WTC11 (cell line): ENCODE measurements around the gene RAN. TPM values are rescaled to one million over a fixed set of nuclear protein-coding genes. Genes with fewer than 3 reads are reported as not detected.
A peak's percentile ranks its signal among the peaks of the same experiment; 100 is the strongest.

ENCODE experiments used
- ATAC-seq: fragments of 200-7000 bp; cut with Tn5 transposase; 2 replicates; pipeline ENCODE4 v1.10.0; 2021; ENCODE audit warnings: mild to moderate bottlenecking, moderate library complexity
- CTCF ChIA-PET: fragments of 300-600 bp; sonication (Branson Sonifier 250); formaldehyde crosslinking; loops from one replicate; lab custom pipeline; 2021; ENCODE audit warnings: antibody characterized with exemption; lab: Charles Lee
- POLR2A ChIA-PET: fragments of 350-600 bp; sonication (Branson Sonifier 250); formaldehyde crosslinking; loops from one replicate; lab custom pipeline; 2021; ENCODE audit warnings: antibody characterized with exemption; lab: Charles Lee
- DNase-seq: peaks from one replicate; pipeline ENCODE4 v3.0.0; 2021; ENCODE audit warnings: low spot score
- H3K27ac Mint-ChIP-seq: 2 replicates; pipeline ENCODE4 v1.8.0; 2021; ENCODE audit warnings: mixed read lengths
- H3K27me3 Mint-ChIP-seq: 2 replicates; pipeline ENCODE4 v1.8.0; 2021; ENCODE audit warnings: low read depth, mild to moderate bottlenecking, moderate library complexity, mixed read lengths
- H3K36me3 Mint-ChIP-seq: 2 replicates; pipeline ENCODE4 v1.8.0; 2021; ENCODE audit warnings: mixed read lengths
- H3K4me1 Mint-ChIP-seq: 2 replicates; pipeline ENCODE4 v1.8.0; 2022; ENCODE audit warnings: mixed read lengths
- H3K4me3 Mint-ChIP-seq: 2 replicates; pipeline ENCODE4 v1.8.0; 2021; ENCODE audit warnings: mild to moderate bottlenecking, moderate library complexity, mixed read lengths
- H3K9me3 Mint-ChIP-seq: 2 replicates; pipeline ENCODE4 v1.8.0; 2021; ENCODE audit warnings: mixed read lengths
- ARID4B ChIP-seq: sonication (generic); formaldehyde crosslinking; IDR thresholded peaks from 2 replicates; pipeline ENCODE4 v1.8.0; 2023; ENCODE audit warnings: missing genetic modification reagents, mild to moderate bottlenecking, borderline replicate concordance
- ATF3 ChIP-seq: sonication (generic); formaldehyde crosslinking; conservative IDR thresholded peaks from 2 replicates; pipeline ENCODE4 v1.8.1; 2022; ENCODE audit warnings: mild to moderate bottlenecking, missing genetic modification reagents
- E2F4 ChIP-seq: sonication (generic); formaldehyde crosslinking; IDR thresholded peaks from 2 replicates; pipeline ENCODE4 v1.8.1; 2022; ENCODE audit warnings: low read depth, mild to moderate bottlenecking, moderate library complexity, missing genetic modification reagents, borderline replicate concordance
- FOXK1 ChIP-seq: sonication (generic); formaldehyde crosslinking; IDR thresholded peaks from 2 replicates; pipeline ENCODE4 v1.8.0; 2022; ENCODE audit warnings: mild to moderate bottlenecking, moderate library complexity, missing genetic modification reagents
- GABPB1 ChIP-seq: sonication (generic); formaldehyde crosslinking; IDR thresholded peaks from 2 replicates; pipeline ENCODE4 v1.8.1; 2023; ENCODE audit warnings: mild to moderate bottlenecking, missing genetic modification reagents
- NFATC4 ChIP-seq: fragments of 250-450 bp; sonication (Bioruptor Pico); IDR thresholded peaks from 2 replicates; pipeline ENCODE4 v1.9.0; 2021; ENCODE audit warnings: mild to moderate bottlenecking
- PRRX2 ChIP-seq: fragments of 250-450 bp; sonication (Bioruptor Pico); IDR thresholded peaks from 2 replicates; pipeline ENCODE4 v1.8.0; 2021; ENCODE audit warnings: mild to moderate bottlenecking
- TEAD1 ChIP-seq: sonication (generic); formaldehyde crosslinking; IDR thresholded peaks from 2 replicates; pipeline ENCODE4 v1.8.0; 2022; ENCODE audit warnings: mild to moderate bottlenecking, missing genetic modification reagents
- ZNF121 ChIP-seq: sonication (generic); formaldehyde crosslinking; IDR thresholded peaks from 2 replicates; pipeline ENCODE4 v1.8.0; 2023; ENCODE audit warnings: missing genetic modification reagents
- ZNF219 ChIP-seq: sonication (generic); formaldehyde crosslinking; IDR thresholded peaks from 2 replicates; pipeline ENCODE4 v1.8.0; 2023; ENCODE audit warnings: missing genetic modification reagents, mild to moderate bottlenecking, borderline replicate concordance
- ZNF425 ChIP-seq: fragments of 250-450 bp; sonication (Bioruptor Pico); conservative IDR thresholded peaks from 2 replicates; pipeline ENCODE4 v1.9.0; 2021; ENCODE audit warnings: mild to moderate bottlenecking
- total RNA-seq: library from RNA; stranded (reverse); gene quantifications from 3 replicates; pipeline ENCODE4 v1.2.3, GENCODE V29; 2021

RAN gene
- total RNA-seq, 1 experiment from 2014 or later, result 1,745 TPM

- no peak for TF ChIP-seq ZNF219 (CRISPR knock-in tag)
- H3K4me1 Mint-ChIP-seq, result peaks cover 8% of the 10 kb centered on the region
- H3K27ac Mint-ChIP-seq, result no peak overlapping the region
- H3K9me3 Mint-ChIP-seq, result peaks cover 28% of the 10 kb centered on the region
- peaks cover 9% of the 10 kb centered on the region for H3K27me3 Mint-ChIP-seq
- ATAC-seq (no peak), DNase-seq (no peak)
- POLR2A ChIA-PET, result no interaction called here
- no peak overlapping the region for H3K4me3 Mint-ChIP-seq
- CTCF ChIA-PET, result interaction anchor here (3.5 to 3.6 kb wide), 2 partner anchors 187 to 215 kb away, joined by 27 to 37 read pairs; no protein-coding TSS in a partner anchor
- no peaks in the 10 kb centered on the region for H3K36me3 Mint-ChIP-seq
Measured at GRCh38 chr12:130917607-130918006, 45.7 kb downstream of the RAN start.

- H3K27me3 Mint-ChIP-seq, result peaks cover 9% of the 10 kb centered on the region
Measured at GRCh38 chr12:130919086-130919485, 47.2 kb downstream of the RAN start.

GRCh38 chr12:130920119-130920703, 48.3 kb downstream of the RAN start:
- peaks cover 8% of the 10 kb centered on the region for H3K4me1 Mint-ChIP-seq
- POLR2A ChIA-PET, result no interaction called here
- DNase-seq, result no peak
- peaks cover 17% of the 10 kb centered on the region for H3K9me3 Mint-ChIP-seq
- ATAC-seq, result no peak
- CTCF ChIA-PET, result no interaction called here
- peaks cover 9% of the 10 kb centered on the region for H3K27me3 Mint-ChIP-seq
- no peak overlapping the region for H3K4me3 Mint-ChIP-seq
- no peak overlapping the region for H3K27ac Mint-ChIP-seq
- no peaks in the 10 kb centered on the region for H3K36me3 Mint-ChIP-seq
- TF ChIP-seq ATF3 (CRISPR knock-in tag) (no peak), FOXK1 (CRISPR knock-in tag) (no peak), GABPB1 (CRISPR knock-in tag) (peak; percentile 71), NFATC4 (CRISPR knock-in tag) (no peak), TEAD1 (CRISPR knock-in tag) (no peak), E2F4 (CRISPR knock-in tag) (no peak)
- TF ChIP-seq, all 79 proteins: peak for 1

More at GRCh38 chr12:130919086-130919485, 47.2 kb downstream of the RAN start:
- H3K36me3 Mint-ChIP-seq, result no peaks in the 10 kb centered on the region
- ATAC-seq (no peak), DNase-seq (no peak)
- H3K4me1 Mint-ChIP-seq, result peaks cover 8% of the 10 kb centered on the region
- H3K27ac Mint-ChIP-seq, result no peak overlapping the region
- CTCF ChIA-PET, result interaction anchor here (1.1 kb wide), 1 partner anchor 197 kb away, joined by 4 read pairs; no protein-coding TSS in a partner anchor
- no peak for TF ChIP-seq ZNF425 (CRISPR knock-in tag)
- TF ChIP-seq FOXK1 (CRISPR knock-in tag), result no peak
- TF ChIP-seq ARID4B, result no peak
- TF ChIP-seq ZNF121 (CRISPR knock-in tag), result no peak
- TF ChIP-seq PRRX2, result no peak
- TF ChIP-seq, all 79 proteins: peak for 0
- no peak overlapping the region for H3K4me3 Mint-ChIP-seq
- POLR2A ChIA-PET, result no interaction called here
- H3K9me3 Mint-ChIP-seq, result peaks cover 21% of the 10 kb centered on the region
